GM19025 (cell line): Measurements from ENCODE around the gene SOCS7.

ENCODE experiments used
- ATAC-seq: cut with Tn5 transposase; IDR thresholded peaks from one replicate; pipeline ENCODE4 v1.9.1; 2021; ENCODE audit warnings: mild to moderate bottlenecking, low read depth, moderate library complexity; ENCODE audit not compliant: unreplicated experiment

SOCS7 gene

DNA sequence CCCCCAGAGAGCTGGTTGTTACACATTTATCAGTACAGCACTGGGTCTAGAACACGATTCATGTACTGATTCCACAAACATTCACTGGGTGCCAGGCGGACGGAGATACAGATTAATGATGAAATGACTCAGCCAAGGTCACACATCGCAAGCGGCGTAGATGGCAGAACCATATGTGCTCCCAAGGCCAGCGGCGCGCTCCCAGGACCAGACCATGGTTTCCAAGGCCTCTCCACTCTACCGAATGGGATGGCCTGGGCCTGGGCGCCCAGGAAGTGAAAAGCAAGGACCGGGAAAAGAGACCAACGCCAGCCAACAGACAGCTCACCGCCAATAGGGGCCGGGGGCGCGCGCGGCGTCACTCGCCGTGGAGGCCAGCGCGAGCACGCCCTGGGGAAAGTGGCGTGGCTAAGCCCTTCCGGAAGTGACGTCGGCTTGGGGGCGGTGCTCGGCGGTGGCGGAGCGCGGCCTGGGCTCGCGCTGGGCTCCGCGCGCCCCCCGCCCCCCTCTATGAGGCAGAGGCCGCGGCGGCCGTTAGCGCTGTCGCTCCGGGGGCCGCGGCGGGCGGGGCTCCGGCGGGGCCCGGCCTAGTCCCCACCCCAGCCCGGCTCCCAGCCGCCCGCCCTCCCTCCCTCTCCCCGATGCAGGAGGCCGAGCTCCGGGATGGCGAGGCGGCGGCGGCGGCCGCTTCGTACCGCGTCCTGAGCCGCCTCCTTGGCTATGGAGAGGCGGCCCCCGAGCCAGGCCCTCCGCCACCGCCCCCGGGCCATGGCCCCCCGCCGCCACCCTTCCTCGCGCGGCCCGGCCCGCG, at the start of gene SOCS7:
SOCS7 (plus strand) TSS at position 433 of the 811 bp plus-strand sequence; CDS start at position 642, 209 bp downstream.
- ATAC-seq, result peak; percentile 92

DNA sequence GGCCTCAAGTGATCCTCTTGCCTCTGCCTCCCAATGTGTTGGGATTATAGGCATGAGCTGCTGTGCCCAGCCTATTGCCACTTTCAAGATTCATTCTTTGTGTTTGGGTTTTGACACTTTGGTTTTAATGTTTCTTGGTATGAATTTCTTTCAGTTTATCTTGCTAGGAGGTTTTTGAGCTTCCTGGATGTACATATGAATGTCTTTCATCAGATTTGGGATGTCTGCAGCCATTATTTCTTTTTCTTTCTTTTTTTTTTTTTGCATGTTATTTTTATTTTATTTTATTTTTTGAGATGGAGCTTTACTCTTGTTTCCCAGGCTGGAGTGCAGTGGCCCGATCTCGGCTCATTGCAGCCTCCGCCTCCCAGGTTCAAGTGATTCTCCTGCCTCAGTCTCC, 36.1 kb upstream of the SOCS7 start:
- ATAC-seq, result no peak

GRCh38 chr17:38317081-38317480, 34.6 kb upstream of the SOCS7 start:
- no peak for ATAC-seq

DNA sequence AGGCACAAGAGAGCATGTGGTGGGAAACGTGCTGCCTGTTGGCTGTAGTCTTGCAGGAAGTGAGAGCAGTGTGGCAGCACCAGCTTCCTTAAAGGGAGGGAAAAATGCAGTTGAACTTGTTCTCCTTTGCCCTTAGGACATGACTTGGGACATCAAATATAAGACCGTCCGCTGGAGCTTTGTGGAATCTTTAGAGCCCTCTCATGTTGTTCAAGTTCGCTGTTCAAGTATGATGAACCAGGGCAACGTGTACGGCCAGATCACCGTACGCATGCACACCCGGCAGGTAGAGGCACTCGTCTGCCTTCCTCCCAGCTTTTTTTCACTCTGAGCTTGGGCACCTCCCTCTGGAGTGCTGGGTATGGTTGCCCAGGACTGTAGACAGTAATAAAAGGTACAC, 31.2 kb upstream of the SOCS7 start:
- no peak for ATAC-seq

- ATAC-seq, result no peak
These were observed 29.4 kb upstream of the SOCS7 start for GRCh38 chr17:38322156-38322779.

DNA sequence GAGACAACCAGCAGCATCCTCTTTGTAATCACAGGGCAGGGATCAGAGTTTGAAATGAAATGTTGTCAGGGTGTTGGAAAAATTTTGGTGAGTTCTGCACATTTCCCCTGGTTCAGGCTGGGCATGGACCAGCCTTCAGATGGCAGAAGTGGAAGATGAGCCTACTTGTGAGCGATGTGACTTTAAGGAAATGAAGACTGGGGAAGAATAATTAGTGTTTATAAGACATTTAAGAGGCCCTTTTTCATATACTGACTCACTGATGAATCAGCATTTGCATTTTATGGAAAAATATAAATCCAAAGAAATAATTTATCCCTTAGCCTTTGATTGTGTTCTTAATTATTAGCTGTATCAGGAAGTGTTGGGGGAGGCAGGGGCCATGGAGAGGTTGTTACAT, 28.7 kb upstream of the SOCS7 start:
- no peak for ATAC-seq

DNA sequence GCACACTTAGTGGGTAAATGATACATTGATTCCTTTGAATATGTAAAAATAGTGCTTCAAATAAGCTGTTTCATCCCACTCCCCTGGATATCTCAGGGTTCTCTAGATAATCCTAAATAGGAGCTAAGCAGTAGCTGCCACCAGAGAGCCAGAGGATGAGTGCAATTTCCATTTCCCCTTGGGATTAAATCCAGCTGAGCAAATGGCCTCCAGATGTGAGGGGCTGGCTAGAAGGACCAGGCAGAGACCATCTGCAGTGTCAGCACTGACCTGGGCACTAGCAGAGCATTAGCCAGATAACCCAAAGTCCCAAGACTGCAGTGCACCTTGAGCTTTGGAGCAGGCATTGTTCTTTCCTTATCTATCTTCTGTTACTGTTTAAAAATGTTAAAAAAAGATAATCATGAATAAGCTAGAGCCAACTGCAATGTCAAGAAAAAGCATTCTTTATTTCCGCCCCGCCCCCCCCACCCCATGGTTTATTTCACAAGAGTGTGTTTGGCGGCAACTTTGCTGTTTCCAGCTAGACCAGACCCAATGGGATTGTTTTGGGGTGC, 27.4 kb upstream of the SOCS7 start:
- ATAC-seq, result no peak

- no peak for ATAC-seq
These were observed 26.9 kb upstream of the SOCS7 start for GRCh38 chr17:38324772-38325171.

GRCh38 chr17:38325221-38325851, 26.3 kb upstream of the SOCS7 start:
- no peak for ATAC-seq

DNA sequence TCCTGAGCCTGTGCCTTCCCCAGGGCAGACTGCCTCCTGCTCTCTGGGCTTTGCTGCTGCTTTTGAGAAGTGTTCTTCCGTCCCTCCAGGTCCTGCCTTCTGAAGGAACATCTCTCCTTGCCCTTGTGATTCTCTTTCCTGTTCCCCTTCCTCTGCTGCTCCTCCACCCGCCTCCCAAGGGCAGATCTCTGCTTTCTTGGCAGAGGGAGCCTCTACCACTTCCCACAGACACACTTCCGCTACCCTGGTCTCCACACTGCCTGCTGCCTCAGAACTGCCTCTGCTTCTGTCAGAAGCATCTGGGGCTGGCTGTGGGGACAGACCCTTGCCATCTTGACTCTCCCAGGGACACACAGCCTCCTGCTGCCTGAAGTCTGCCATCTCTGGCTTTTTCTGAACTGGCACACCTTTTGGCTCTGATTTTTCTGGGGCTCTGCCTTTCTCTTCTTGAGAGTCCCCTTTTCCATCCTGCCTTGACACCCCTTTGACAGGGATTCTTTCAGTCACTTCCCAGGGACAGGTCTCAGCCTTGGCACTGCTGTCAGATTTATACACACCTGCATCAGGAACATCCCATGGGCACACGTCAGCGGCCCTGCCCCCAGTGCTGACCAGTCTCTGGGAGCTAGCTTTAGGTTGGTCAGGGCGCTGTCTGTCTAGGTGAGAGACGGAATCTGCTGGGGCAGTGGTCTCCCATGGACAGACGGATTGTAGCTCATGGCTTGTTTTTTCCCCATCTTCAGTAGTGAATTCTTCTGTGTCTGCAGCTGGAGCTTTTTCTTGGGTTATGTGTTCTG, 24.4 kb upstream of the SOCS7 start:
- ATAC-seq, result no peak

DNA sequence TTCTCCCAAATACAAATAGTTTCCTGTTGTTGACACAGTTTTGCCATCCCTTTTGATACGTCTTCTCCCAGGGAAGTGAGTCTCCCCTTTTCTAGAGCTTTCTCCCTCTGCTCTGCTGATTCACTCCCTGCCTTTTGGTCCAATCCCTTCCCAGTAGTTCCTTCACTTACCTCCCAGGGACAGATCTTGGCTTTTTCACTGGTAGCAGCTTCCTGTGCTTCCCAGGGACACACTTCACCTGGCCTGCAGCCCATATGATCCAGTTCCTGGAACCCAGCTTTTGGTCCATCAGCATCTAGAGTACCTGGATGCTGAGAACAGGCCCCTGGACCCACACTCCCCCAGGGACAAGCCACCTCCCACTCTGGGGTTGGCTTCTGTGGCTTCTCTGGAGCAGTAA, 23.7 kb upstream of the SOCS7 start:
- no peak for ATAC-seq

- ATAC-seq, result no peak
These were observed 23.0 kb upstream of the SOCS7 start for GRCh38 chr17:38328620-38329019.

DNA sequence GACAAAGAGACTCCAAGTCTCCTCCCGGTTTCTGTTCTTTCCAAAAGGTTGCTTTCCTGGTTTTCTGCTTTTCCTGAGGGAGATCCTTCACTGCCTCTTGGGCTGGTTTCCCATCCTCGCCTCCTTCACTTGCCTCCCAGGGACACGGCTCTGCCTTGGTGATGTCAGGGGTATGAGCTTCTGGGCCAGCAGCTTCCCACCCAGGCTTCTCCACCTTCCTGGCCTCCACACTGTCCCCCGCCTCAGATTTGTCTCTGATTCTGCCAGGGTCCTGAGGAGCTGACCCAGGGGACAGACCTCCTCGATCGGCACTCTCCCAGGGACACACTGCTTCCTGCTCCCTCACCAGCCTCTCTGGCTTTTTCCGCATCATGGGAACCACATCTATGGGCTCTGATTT, 22.4 kb upstream of the SOCS7 start:
- no peak for ATAC-seq

GRCh38 chr17:38329808-38330730, 21.6 kb upstream of the SOCS7 start:
- ATAC-seq, result no peak

DNA sequence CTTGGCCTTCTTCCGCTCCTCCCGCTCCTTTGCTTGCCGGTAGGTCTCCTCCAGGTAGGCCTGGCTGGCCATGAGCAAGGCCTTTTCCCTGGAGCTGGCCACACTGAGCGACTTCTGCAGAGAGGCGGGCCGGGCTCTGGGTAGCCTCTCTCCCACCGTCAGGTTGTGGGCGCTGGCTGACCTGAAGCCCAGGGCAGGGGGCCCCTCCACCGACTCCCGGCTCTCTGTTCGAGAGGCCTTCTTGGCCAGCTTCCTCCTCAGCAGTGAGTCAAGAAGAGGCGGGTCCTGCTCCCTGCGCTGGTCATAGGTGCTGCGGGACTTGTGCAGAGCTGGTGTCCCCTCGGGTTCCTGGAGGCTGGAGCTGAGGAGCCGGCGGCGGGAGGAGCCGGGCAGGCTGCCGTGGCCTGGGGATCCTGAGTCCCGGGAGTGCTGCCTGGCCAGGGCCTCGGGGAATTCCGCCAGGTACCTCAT, 20.7 kb upstream of the SOCS7 start:
- no peak for ATAC-seq

DNA sequence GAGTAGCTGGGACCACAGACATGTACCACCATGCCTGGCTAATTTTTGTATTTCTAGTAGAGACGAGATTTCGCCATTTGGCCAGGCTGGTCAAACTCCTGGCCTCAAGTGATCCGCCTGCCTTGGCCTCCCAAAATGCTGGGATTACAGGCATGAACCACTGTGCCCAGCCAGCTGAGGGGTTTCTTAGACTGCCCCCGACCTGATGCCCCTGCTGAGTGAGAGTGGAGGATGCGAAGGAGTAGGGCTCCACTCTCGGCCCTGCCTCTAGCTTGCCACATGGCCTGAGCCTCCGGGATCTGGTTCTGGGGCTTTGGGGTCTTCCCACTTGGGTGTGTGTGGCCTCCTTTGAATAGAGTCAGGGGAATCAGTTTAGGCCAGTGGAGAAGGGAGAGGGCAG, 18.9 kb upstream of the SOCS7 start:
- no peak for ATAC-seq

GRCh38 chr17:38333635-38334295, 17.9 kb upstream of the SOCS7 start:
- no peak for ATAC-seq

DNA sequence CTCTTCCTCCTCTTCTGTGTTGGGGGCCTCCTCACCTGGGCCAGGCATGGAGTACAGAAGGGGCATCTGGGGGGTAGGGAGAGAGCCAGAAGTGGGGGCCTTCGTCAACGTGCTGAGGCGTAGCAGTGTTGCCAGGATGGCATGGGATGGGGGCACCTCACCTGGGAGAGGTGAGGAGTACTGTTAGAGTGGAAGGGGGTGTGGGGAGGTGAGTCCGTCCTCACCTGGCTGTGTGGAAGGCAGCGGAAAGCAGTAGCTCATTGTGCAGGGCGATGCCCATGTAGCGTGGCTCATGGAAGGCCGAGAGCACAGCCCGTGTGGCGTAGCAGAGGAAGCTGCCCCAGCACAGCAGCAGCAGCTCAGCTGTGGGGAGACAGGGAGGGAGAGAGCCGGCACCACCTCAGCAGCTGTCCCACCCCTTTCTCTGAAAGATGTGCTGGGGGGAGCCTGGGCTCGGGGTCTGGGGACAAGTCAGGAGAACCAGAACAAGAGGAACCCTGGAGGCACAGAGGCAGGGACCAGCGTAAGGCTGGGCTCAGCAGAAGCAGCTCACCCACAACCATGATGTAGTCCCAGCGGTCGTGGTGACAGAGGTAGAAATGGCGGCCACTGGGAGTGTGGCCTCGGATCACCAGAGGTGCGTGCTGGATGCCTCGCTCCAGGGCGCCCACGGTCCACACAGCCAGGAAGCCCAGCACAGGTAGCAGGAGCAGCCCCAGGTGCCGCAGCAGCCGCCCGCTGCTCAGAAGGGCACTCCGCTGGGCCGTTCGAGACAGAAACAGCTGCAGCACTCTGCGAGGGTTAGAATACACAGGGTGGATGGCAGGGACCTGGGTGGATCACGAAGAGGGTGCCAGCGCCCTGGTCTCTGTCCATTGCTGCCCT, 16.9 kb upstream of the SOCS7 start:
- no peak for ATAC-seq
